ENCODE results near the gene PEAR1. TPM values are rescaled to one million over a fixed set of nuclear protein-coding genes. Genes with fewer than 3 reads are reported as not detected.

The PEAR1 gene
- total RNA-seq, 1 experiment from 2014 or later: 0.39 TPM

DNA sequence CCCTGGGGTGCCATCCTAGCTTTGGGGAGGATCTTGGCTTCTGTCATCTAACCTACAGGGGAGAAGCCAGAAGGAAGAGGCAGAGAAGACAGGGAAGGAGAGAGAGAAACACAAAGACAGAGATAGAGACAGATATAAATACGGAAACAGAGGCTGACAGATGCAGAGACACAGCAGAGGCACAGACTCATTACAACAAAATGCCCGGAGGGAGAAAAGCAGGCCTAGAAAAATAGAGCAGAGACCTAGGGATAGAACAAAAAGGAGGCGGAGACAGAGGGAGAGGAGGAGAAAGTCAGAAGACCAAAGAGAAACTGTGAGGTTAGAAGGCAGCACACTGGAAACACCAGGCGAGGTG lies 1.9 kb downstream of the PEAR1 start:
- Histone ChIP-seq H3K9ac (ENCODE audit: extremely low read depth, insufficient read length, low read length) (no peak overlapping the region), H2BK12ac (ENCODE audit: insufficient read length, low read depth, low read length) (no peak overlapping the region), H2AFZ (ENCODE audit: low read length) (no peak overlapping the region), H3K14ac (ENCODE audit: insufficient read depth, low read length) (no peak overlapping the region), H2BK15ac (ENCODE audit: low read depth, low read length) (no peak overlapping the region), H3K4me2 (ENCODE audit: insufficient read depth, insufficient read length, low read length) (no peak overlapping the region), H3K27me3 (ENCODE audit: insufficient read depth, low read length) (peaks cover 21% of the 10 kb centered on the region; the same call in 1 of the 2 replicates), H4K5ac (ENCODE audit: insufficient read length, low read depth, low read length) (no peak overlapping the region), H2BK20ac (ENCODE audit: low read depth, low read length, poor library complexity, severe bottlenecking) (no peak overlapping the region), H2AK5ac (ENCODE audit: insufficient read length, low read length) (no peak overlapping the region), H2BK120ac (ENCODE audit: low read depth, low read length, poor library complexity, severe bottlenecking) (no peak overlapping the region), H3K18ac (ENCODE audit: insufficient read length, low read depth, low read length) (no peak overlapping the region), H4K91ac (ENCODE audit: insufficient read length, low read depth, low read length) (no peak overlapping the region), H3K9me3 (ENCODE audit: control insufficient read depth, low read depth, low read length) (no peaks in the 10 kb centered on the region), H2BK5ac (ENCODE audit: insufficient read length, low read length) (no peak overlapping the region), H3K27ac (ENCODE audit: insufficient read length, low read depth, low read length) (no peak overlapping the region), H3K4me1 (ENCODE audit: insufficient read depth, low read length) (no peaks in the 10 kb centered on the region), H3K79me1 (ENCODE audit: insufficient read depth, low read depth, low read length, poor library complexity, severe bottlenecking) (no peaks in the 10 kb centered on the region), H3T11ph (ENCODE audit: low read length) (no peak overlapping the region), H4K20me1 (ENCODE audit: control insufficient read depth, insufficient read depth, insufficient read length) (no peaks in the 10 kb centered on the region), H3K23ac (ENCODE audit: insufficient read length, low read depth, low read length) (no peak overlapping the region), H3K56ac (ENCODE audit: insufficient read length, low read depth, low read length) (no peak overlapping the region), H3K4ac (ENCODE audit: low read depth, low read length) (no peak overlapping the region), H4K8ac (replicated peaks; ENCODE audit: insufficient read length, low read depth, low read length) (no peak overlapping the region), H3K79me2 (ENCODE audit: insufficient read depth, low read length) (no peaks in the 10 kb centered on the region), H3K23me2 (ENCODE audit: insufficient read length, low read depth, low read length, poor library complexity, severe bottlenecking) (no peaks in the 10 kb centered on the region)
- peaks cover 18 to 40% of the 10 kb centered on the region in 2 experiments for H3K4me1 Mint-ChIP-seq
- H3K4me3 Mint-ChIP-seq: no peak overlapping the region
- H3K27ac Mint-ChIP-seq: no peak overlapping the region
- TF ChIP-seq CTCF (conservative IDR thresholded peaks at IDR 0.05): no peak
- no peaks in the 10 kb centered on the region; a peak in 2 of 5 replicates for H3K9me3 Mint-ChIP-seq
- no CpG with 5 or more reads among the region's 4 CpGs for WGBS (ENCODE audit: extremely low coverage, insufficient read length, low lambda C conversion rate)
- peaks cover 88% of the 10 kb centered on the region for H3K27me3 Mint-ChIP-seq (ENCODE audit: low read depth)
- no peak for DNase-seq
- H3K36me3 Mint-ChIP-seq (ENCODE audit: insufficient read depth in 1 of 3, low read depth in 3 of 3): no peaks in the 10 kb centered on the region
